WTC11 (cell line): ENCODE measurements around the gene STRA8.

Source experiments
- AFF4 ChIP-seq: sonication (generic); formaldehyde crosslinking; IDR thresholded peaks from 2 replicates; pipeline ENCODE4 v1.8.1; 2023; ENCODE audit warnings: mild to moderate bottlenecking, missing genetic modification reagents, borderline replicate concordance
- CTCF ChIP-seq: fragments of 200-600 bp; IDR thresholded peaks from 2 replicates; pipeline ENCODE4 v1.8.0; 2022; ENCODE audit warnings: antibody characterized with exemption
- EMX1 ChIP-seq: fragments of 250-450 bp; sonication (Bioruptor Pico); IDR thresholded peaks from 2 replicates; pipeline ENCODE4 v1.8.0; 2021; ENCODE audit warnings: mild to moderate bottlenecking
- FOXP4 ChIP-seq: sonication (generic); formaldehyde crosslinking; IDR thresholded peaks from 2 replicates; pipeline ENCODE4 v1.8.0; 2022; ENCODE audit warnings: mild to moderate bottlenecking, missing genetic modification reagents
- MAX ChIP-seq: sonication (generic); formaldehyde crosslinking; IDR thresholded peaks from 2 replicates; pipeline ENCODE4 v1.8.0; 2022; ENCODE audit warnings: mild to moderate bottlenecking, missing genetic modification reagents
- NFYB ChIP-seq: sonication (generic); formaldehyde crosslinking; conservative IDR thresholded peaks from 2 replicates; pipeline ENCODE4 v1.8.0; 2022; ENCODE audit warnings: low read depth, missing genetic modification reagents
- NR3C1 ChIP-seq: sonication (generic); formaldehyde crosslinking; conservative IDR thresholded peaks from 2 replicates; pipeline ENCODE4 v1.8.1; 2023; ENCODE audit warnings: low read depth, mild to moderate bottlenecking, missing genetic modification reagents
- RELA ChIP-seq: sonication (generic); formaldehyde crosslinking; IDR thresholded peaks from 2 replicates; pipeline ENCODE4 v1.8.1; 2022; ENCODE audit warnings: missing genetic modification reagents, mild to moderate bottlenecking, borderline replicate concordance
- RORB ChIP-seq: fragments of 250-450 bp; sonication (Bioruptor Pico); IDR thresholded peaks from 2 replicates; pipeline ENCODE4 v1.9.0; 2021; ENCODE audit warnings: mild to moderate bottlenecking
- TCF7 ChIP-seq: sonication (generic); formaldehyde crosslinking; IDR thresholded peaks from 2 replicates; pipeline ENCODE4 v1.8.0; 2022; ENCODE audit warnings: mild to moderate bottlenecking, low read depth, missing genetic modification reagents, moderate library complexity
- TEAD4 ChIP-seq: sonication (generic); formaldehyde crosslinking; IDR thresholded peaks from 2 replicates; pipeline ENCODE4 v1.8.0; 2022; ENCODE audit warnings: mild to moderate bottlenecking, missing genetic modification reagents
- USF2 ChIP-seq: sonication (generic); formaldehyde crosslinking; IDR thresholded peaks from 2 replicates; pipeline ENCODE4 v1.8.1; 2023; ENCODE audit warnings: mild to moderate bottlenecking, missing genetic modification reagents, moderate library complexity
- ZNF121 ChIP-seq: sonication (generic); formaldehyde crosslinking; IDR thresholded peaks from 2 replicates; pipeline ENCODE4 v1.8.0; 2023; ENCODE audit warnings: missing genetic modification reagents

GRCh38 chr7:135207406-135208101, 26.1 kb upstream of the STRA8 start:
- no peak for TF ChIP-seq RELA (CRISPR knock-in tag)
- no peak for TF ChIP-seq CTCF
- TF ChIP-seq ZNF121: no peak
- no peak for TF ChIP-seq AFF4 (CRISPR knock-in tag)
- TF ChIP-seq RORB: no peak
- TF ChIP-seq FOXP4 (CRISPR knock-in tag): no peak
- TF ChIP-seq USF2 (CRISPR knock-in tag): no peak
- TF ChIP-seq MAX (CRISPR knock-in tag): no peak
- no peak for TF ChIP-seq TCF7 (CRISPR knock-in tag)
- TF ChIP-seq NR3C1 (CRISPR knock-in tag): no peak
- TF ChIP-seq NFYB (CRISPR knock-in tag): no peak
- TF ChIP-seq TEAD4 (CRISPR knock-in tag): no peak
- no peak for TF ChIP-seq EMX1
